GM19035 (cell line): Measurements from ENCODE around the gene HMGCR.

ENCODE experiments used
- ATAC-seq: cut with Tn5 transposase; IDR thresholded peaks from one replicate; pipeline ENCODE4 v1.9.1; 2021; ENCODE audit not compliant: unreplicated experiment

Gene HMGCR

DNA sequence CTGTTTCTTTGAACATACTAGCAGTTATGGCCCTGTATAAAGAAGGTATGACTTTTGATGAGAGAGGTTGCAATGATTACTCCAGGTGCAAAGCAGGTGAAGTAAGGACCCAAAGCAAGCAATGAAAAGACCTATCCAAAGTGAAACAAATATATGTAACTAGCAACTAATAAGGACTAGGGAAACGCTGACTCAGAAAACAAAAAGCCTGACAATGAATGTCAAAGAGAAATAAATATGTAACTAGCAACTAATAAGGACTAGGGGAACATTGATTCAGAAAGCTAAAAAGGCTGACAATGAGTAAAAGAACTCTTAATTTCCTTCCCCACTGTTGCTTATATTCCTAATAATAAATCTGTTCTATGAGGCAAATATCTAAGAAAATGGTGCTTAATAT, 43.1 kb downstream of the HMGCR start:
- no peak for ATAC-seq

DNA sequence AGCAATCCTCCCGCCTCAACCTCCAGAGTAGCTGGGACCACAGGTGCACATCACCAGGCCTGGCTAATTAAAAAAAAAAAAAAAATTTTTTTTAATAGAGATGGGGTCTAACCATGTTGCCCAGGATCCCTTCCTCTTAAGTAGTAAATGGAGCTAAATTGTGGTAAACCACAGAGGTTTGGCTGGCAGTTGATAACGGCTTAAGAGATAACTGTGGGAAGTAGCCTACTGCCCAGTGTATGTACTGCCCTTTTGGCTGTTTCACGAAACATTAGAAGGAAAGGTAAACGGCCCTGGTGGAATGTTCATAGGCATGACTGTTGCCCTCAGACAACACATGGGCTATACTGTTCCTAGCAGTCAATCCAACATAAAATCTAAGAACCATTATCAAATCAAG, 44.4 kb downstream of the HMGCR start:
- ATAC-seq = no peak

- no peak for ATAC-seq
Observed at GRCh38 chr5:75384218-75384617, 47.2 kb downstream of the HMGCR start.

- ATAC-seq = no peak
Observed at GRCh38 chr5:75387806-75388205, 50.8 kb downstream of the HMGCR start.

- ATAC-seq = no peak
Observed at GRCh38 chr5:75389430-75389829, 52.4 kb downstream of the HMGCR start.

DNA sequence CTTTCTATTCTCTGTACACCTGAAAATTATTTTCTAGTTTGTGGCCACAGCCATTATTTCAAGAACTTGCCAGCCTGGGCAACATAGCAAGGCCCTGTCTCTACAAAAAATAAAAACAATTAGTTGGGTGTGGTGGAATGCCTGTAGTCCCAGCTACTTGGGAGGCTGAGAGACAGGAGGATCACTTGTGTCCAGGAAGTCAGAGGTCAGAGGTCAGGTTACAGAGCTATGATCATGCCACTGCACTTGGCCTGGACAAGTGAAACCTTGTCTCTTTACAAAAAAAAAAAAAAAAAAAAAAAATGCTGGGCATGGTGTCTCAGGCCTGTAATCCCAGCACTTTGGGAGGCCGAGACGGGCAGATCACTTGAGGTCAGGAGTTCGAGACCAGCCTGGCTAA, 58.3 kb downstream of the HMGCR start:
- no peak for ATAC-seq

DNA sequence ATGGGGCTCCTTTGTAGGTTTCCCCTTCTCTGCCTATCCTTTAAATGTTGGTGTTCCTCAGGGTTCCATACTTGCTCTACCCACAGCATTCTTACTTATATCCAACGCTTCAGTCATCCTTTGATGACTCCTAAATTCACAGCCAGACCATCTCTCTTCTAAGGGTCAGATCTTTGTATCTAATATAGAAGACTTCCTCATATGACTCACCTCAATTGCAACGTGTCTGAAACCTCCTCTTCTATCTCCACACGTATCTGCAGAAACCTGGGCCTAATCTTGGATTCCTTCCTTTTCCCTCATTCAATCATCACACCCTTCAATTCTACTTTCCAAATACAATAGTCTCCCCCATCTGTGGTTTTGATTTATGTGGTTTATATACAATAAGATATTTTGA, 68.3 kb downstream of the HMGCR start:
- no peak for ATAC-seq
